Gastroesophageal sphincter (tissue), 4 donors: ENCODE data around the gene RFPL2. TPM values are rescaled to one million over a fixed set of nuclear protein-coding genes. Genes with fewer than 3 reads are reported as not detected.
"Not testable (repeated sequence)": the region's sequence is repeated elsewhere in the genome, so short reads cannot be mapped to it uniquely, and the experiment has no call there.

ENCODE experiments used
- ATAC-seq: fragments of 150-250 bp; one replicate; pipeline ENCODE4 v1.9.1; 2016; ENCODE audit warnings: mild to moderate bottlenecking, moderate library complexity
- H3K27ac ChIP-seq, 4 donors: fragments of 200-600 bp; sonication (generic) in 3 of 4; 1 replicate in 3 of 4; 2 replicates in 1 of 4; pipeline ENCODE4 v1.5.1; 2016 to 2019
- H3K27me3 ChIP-seq: fragments of 200-600 bp; sonication (generic); one replicate; pipeline ENCODE4 v1.5.1; 2019
- H3K36me3 ChIP-seq, 2 donors: fragments of 200-600 bp; sonication (generic); one replicate each; pipeline ENCODE4 v1.5.1; 2019; ENCODE audit warnings: control low read depth in 1 of 2
- H3K4me1 ChIP-seq, 3 donors: fragments of 200-600 bp; sonication (generic); 1 replicate in 2 of 3; 2 replicates in 1 of 3; pipeline ENCODE4 v1.5.1; 2016 to 2019; ENCODE audit warnings: control low read depth in 2 of 3
- H3K4me3 ChIP-seq, 2 donors: fragments of 200-600 bp; sonication (generic); one replicate each; pipeline ENCODE4 v1.5.1; 2019; ENCODE audit warnings: mild to moderate bottlenecking in 1 of 2, moderate library complexity in 1 of 2
- H3K9me3 ChIP-seq, 3 donors: fragments of 200-600 bp; sonication (generic); one replicate each; pipeline ENCODE4 v1.5.1; 2017 to 2019; ENCODE audit warnings: control low read depth in 2 of 3
- EP300 ChIP-seq: sonication (generic); formaldehyde crosslinking; IDR thresholded peaks from one replicate; pipeline ENCODE4 v1.6.1; 2017; ENCODE audit warnings: antibody characterized with exemption, mild to moderate bottlenecking
- POLR2A ChIP-seq, 2 donors: fragments of 450-650 bp; IDR thresholded peaks; one replicate each; pipeline ENCODE4 v1.6.1; 2017; ENCODE audit warnings: antibody characterized with exemption in 2 of 2, mild to moderate bottlenecking in 2 of 2, moderate library complexity in 1 of 2
- POLR2AphosphoS5 ChIP-seq: sonication (generic); formaldehyde crosslinking; IDR thresholded peaks from one replicate; pipeline ENCODE4 v1.6.1; 2017; ENCODE audit warnings: antibody characterized with exemption
- WGBS, 2 donors: methylation state at CpG; one replicate each; pipeline ENCODE4 v1.1.5; 2018; ENCODE audit warnings: low coverage in 1 of 2; 5-methylcytosine and 5-hydroxymethylcytosine counted together
- total RNA-seq, 4 donors: library from RNA; depleted of rRNA; stranded (reverse); fragments of >200 nt; gene quantifications; one replicate each; pipeline ENCODE4 v1.1.0, GENCODE V29; 2016
- TF ChIP-seq, protein P1 (sequence below), 4 experiments: fragments of 200-600 bp in 2 of 4; fragments of 450-650 bp in 2 of 4; sonication (generic) in 1 of 4; IDR thresholded peaks; one replicate each; pipeline ENCODE4 v1.5.1; 2017 to 2019; ENCODE audit warnings: antibody characterized with exemption in 4 of 4, mild to moderate bottlenecking in 2 of 4, moderate library complexity in 2 of 4

RFPL2 gene
- total RNA-seq, 4 donors from 2014 or later: 0.15 TPM; not detected in 3

DNA sequence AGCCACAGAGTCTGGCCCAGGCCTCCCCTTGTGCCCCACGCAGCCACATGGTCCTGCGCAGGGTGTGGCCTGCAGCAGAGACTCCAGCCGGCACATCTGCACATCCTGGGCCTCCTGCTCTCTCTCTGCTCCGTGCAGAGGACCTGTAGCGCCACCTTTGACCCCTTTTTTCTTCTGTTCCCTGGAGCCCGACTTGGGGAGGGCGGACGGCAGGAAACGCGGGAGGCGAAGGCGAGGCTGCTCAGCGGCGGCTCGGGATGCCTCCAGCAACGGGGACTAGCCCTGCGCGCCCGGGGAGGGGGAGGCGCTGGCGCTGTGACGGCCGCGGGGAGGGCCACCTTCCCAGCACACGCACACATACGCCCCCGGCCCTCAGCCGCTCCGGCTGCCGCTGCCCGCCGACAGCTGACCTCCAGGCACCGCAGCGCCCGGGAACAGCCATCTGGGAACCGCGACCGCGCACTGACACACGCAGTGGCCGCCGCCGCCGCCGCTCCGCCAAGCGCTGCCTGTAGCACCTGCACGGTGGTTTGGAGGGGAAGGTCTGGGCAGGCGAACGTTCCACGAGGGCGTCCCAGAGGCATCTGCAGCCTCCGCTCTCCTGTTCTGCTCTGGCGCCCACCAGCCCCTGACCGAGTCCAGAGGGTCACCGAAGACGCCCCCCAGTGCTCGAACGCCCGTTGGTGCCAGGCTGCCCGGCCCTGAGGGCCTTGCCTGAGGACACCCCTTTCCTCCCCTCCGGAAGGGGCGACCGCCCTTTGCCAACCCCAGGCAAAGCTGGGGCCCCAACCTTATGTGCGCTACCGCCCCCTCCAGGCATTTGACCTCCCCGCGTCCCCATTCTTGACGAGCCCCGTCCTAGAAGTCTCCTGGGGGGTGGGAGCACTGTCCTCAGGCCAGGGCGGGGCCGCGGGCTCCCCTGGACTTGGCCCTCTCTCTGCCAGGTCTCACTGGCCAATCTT, 28.9 kb downstream of the RFPL2 start:
- Histone ChIP-seq H3K4me3 (no peak overlapping the region), H3K27me3 (peaks cover 85% of the 10 kb centered on the region), H3K36me3 (no peaks in the 10 kb centered on the region), H3K4me1 (peaks cover 0 to 6% (median 0%) of the 10 kb centered on the region in 3 donors), H3K9me3 (peaks cover 0 to 10% (median 0%) of the 10 kb centered on the region in 3 donors), H3K27ac (no peak overlapping the region)
- ATAC-seq: no peak
- 0% methylated on average over 4 of the region's 73 CpGs; no CpG with 5 or more reads in 1 of the 2 donors for WGBS, 2 donors
- TF ChIP-seq EP300 (no peak), POLR2AphosphoS5 (no peak), POLR2A (IDR thresholded peaks at IDR 0.05) (no peak)
- TF ChIP-seq, protein P1, sequence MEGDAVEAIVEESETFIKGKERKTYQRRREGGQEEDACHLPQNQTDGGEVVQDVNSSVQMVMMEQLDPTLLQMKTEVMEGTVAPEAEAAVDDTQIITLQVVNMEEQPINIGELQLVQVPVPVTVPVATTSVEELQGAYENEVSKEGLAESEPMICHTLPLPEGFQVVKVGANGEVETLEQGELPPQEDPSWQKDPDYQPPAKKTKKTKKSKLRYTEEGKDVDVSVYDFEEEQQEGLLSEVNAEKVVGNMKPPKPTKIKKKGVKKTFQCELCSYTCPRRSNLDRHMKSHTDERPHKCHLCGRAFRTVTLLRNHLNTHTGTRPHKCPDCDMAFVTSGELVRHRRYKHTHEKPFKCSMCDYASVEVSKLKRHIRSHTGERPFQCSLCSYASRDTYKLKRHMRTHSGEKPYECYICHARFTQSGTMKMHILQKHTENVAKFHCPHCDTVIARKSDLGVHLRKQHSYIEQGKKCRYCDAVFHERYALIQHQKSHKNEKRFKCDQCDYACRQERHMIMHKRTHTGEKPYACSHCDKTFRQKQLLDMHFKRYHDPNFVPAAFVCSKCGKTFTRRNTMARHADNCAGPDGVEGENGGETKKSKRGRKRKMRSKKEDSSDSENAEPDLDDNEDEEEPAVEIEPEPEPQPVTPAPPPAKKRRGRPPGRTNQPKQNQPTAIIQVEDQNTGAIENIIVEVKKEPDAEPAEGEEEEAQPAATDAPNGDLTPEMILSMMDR (IDR thresholded peaks at IDR 0.05): no peak

DNA sequence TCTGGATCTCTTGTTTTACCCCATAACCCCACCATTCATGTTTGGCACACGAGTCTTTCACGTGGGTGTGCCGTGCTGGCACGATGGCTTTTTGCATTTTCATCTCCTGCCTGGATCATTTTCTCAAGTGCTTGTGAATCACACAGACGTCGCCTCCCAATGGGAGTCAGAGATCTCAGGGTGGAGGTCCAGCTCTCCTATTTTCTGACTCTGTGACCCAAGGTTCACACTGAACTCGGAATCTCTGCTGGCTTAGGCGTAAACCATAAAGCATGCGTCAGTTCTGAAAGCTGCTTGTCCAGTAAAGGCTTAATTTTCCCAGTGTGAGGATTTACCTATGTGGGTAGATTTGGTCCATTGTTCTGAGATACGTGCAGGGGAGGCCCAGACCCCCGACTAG, 29.8 kb downstream of the RFPL2 start:
- ATAC-seq: no peak
- 82% methylated on average over 10 of the region's 11 CpGs; no CpG with 5 or more reads in 1 of the 2 donors for WGBS, 2 donors
- Histone ChIP-seq H3K27me3 (peaks cover 83% of the 10 kb centered on the region), H3K9me3 (peaks cover 0 to 10% (median 0%) of the 10 kb centered on the region in 3 donors), H3K4me3 (no peak overlapping the region), H3K36me3 (no peaks in the 10 kb centered on the region), H3K27ac (no peak overlapping the region), H3K4me1 (peaks cover 0 to 6% (median 0%) of the 10 kb centered on the region in 3 donors)
- no peak for TF ChIP-seq EP300
- TF ChIP-seq, protein P1 (IDR thresholded peaks at IDR 0.05): no peak

GRCh38 chr22:32165681-32166080, 39.2 kb downstream of the RFPL2 start:
- Histone ChIP-seq H3K36me3 (no peaks in the 10 kb centered on the region), H3K27me3 (peaks cover 39% of the 10 kb centered on the region), H3K4me1 (no peaks in the 10 kb centered on the region), H3K9me3 (no peaks in the 10 kb centered on the region), H3K4me3 (no peak overlapping the region), H3K27ac (no peak overlapping the region)
- ATAC-seq: no peak
- no peak for TF ChIP-seq POLR2AphosphoS5
- TF ChIP-seq, protein P1 (IDR thresholded peaks at IDR 0.05): no peak
- no peak for TF ChIP-seq EP300
- no peak for TF ChIP-seq POLR2A (IDR thresholded peaks at IDR 0.05)
- WGBS, 2 donors: 53 to 68% methylated on average over 2 to 6 of the region's 6 CpGs

GRCh38 chr22:32164075-32164860, 40.6 kb downstream of the RFPL2 start:
- no peak overlapping the region for H3K27ac ChIP-seq
- no peaks in the 10 kb centered on the region for H3K9me3 ChIP-seq
- no peaks in the 10 kb centered on the region for H3K36me3 ChIP-seq
- no peak for ATAC-seq
- peaks cover 46% of the 10 kb centered on the region for H3K27me3 ChIP-seq
- H3K4me3 ChIP-seq: no peak overlapping the region
- no peaks in the 10 kb centered on the region for H3K4me1 ChIP-seq
- WGBS, 2 donors: 31 to 49% methylated on average over 3 to 6 of the region's 6 CpGs
- no peak for TF ChIP-seq EP300
- no peak for TF ChIP-seq POLR2A (IDR thresholded peaks at IDR 0.05)
- TF ChIP-seq, protein P1 (IDR thresholded peaks at IDR 0.05): no peak
- TF ChIP-seq POLR2AphosphoS5: no peak

DNA sequence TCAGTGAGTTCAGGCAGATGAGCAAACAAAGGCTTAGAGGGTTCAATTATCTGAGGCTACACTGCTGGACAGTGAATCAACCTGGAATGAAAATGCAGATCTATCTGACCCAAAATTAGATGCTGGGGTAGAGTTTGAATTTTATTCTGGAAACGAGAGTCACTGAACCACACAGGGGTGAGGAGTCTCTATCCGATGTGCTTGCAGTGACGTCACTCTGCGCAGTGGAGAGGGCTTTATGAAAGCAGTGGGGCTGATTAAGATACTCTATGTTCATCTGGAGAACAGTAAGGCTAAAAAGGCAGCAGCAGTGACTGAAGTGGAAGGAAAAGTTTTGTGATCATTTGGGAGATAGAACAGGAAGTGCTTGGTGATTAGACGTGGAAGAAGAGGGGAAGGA, 44.5 kb downstream of the RFPL2 start:
- 69 to 82% methylated on average over 5 of the region's 5 CpGs for WGBS, 2 donors
- not testable (repeated sequence) for H3K4me3 ChIP-seq, H3K36me3 ChIP-seq, H3K4me1 ChIP-seq, H3K9me3 ChIP-seq, ATAC-seq, H3K27ac ChIP-seq
- H3K27me3 ChIP-seq: peaks cover 49% of the 10 kb centered on the region
